CD4-positive, alpha-beta T cell (primary cell): ENCODE measurements around the gene SLC1A7. TPM values are rescaled to one million over a fixed set of nuclear protein-coding genes. Genes with fewer than 3 reads are reported as not detected.

ENCODE experiments used
- ATAC-seq: fragments of 200-7000 bp; cut with Tn5 transposase; one replicate; pipeline ENCODE4 v1.10.0; 2022; ENCODE audit warnings: mild to moderate bottlenecking; ENCODE audit not compliant: poor library complexity
- CTCF ChIA-PET: fragments of 350-600 bp; sonication (Branson Sonifier 250); formaldehyde crosslinking; loops from one replicate; lab custom pipeline; 2021; ENCODE audit warnings: antibody characterized with exemption, inconsistent platforms; lab: Charles Lee
- POLR2A ChIA-PET: fragments of 350-600 bp; sonication (Branson Sonifier 250); formaldehyde crosslinking; loops from one replicate; lab custom pipeline; 2021; ENCODE audit warnings: antibody characterized with exemption, inconsistent platforms; lab: Charles Lee
- DNase-seq, 14 experiments: peaks; one replicate each; pipeline ENCODE4 v3.0.0-alpha.2; 2013 to 2020; ENCODE audit warnings: mixed read lengths in 2 of 14
- H3K27ac ChIP-seq, 2 donors: one replicate each; pipeline versions ENCODE4 v1.5.1 to v1.7.0; 2013; ENCODE audit warnings: low read length in 2 of 2, low read depth in 1 of 2, mild to moderate bottlenecking in 1 of 2
- H3K27me3 ChIP-seq, 2 experiments: 1 replicate in 1 of 2; 2 replicates in 1 of 2; pipeline versions ENCODE4 v1.6.1 to v1.7.0; 2013; ENCODE audit warnings: low read length in 2 of 2, control low read depth in 1 of 2, mild to moderate bottlenecking in 1 of 2, moderate library complexity in 1 of 2; ENCODE audit not compliant: insufficient read depth in 2 of 2, control insufficient read depth in 1 of 2
- H3K36me3 ChIP-seq: one replicate; pipeline ENCODE4 v1.6.1; 2013; ENCODE audit warnings: low read length, control low read depth; ENCODE audit not compliant: insufficient read depth
- H3K4me1 ChIP-seq: one replicate; pipeline ENCODE4 v1.6.1; 2013; ENCODE audit warnings: low read length, control low read depth; ENCODE audit not compliant: insufficient read depth
- H3K4me3 ChIP-seq: one replicate; pipeline ENCODE4 v1.5.1; 2013; ENCODE audit warnings: mild to moderate bottlenecking, low read length, moderate library complexity
- H3K9me3 ChIP-seq, 2 experiments: 1 replicate in 1 of 2; 2 replicates in 1 of 2; pipeline versions ENCODE4 v1.6.1 to v1.7.0; 2013; ENCODE audit warnings: low read length in 2 of 2, mild to moderate bottlenecking in 2 of 2, control low read depth in 1 of 2, moderate library complexity in 1 of 2; ENCODE audit not compliant: control insufficient read depth in 1 of 2, insufficient read depth in 1 of 2
- H3K27ac Mint-ChIP-seq: one replicate; pipeline ENCODE4 v1.8.0; 2020; ENCODE audit warnings: mixed read lengths
- H3K27me3 Mint-ChIP-seq: one replicate; pipeline ENCODE4 v1.8.0; 2021; ENCODE audit warnings: mixed read lengths
- H3K36me3 Mint-ChIP-seq: one replicate; pipeline ENCODE4 v1.8.0; 2021; ENCODE audit warnings: low read depth, mixed read lengths
- H3K4me1 Mint-ChIP-seq: one replicate; pipeline ENCODE4 v1.8.0; 2021; ENCODE audit warnings: low read depth, mixed read lengths
- H3K4me3 Mint-ChIP-seq: one replicate; pipeline ENCODE4 v1.8.0; 2020; ENCODE audit warnings: mild to moderate bottlenecking, mixed read lengths
- H3K9me3 Mint-ChIP-seq: one replicate; pipeline ENCODE4 v1.8.0; 2020; ENCODE audit warnings: mixed read lengths
- intact Hi-C, 2 experiments: fragments of 100-400 bp; cut with DNase I in 1 of 2; cut with micrococcal nuclease in 1 of 2; formaldehyde crosslinking; loops; one replicate each; pipeline versions ENCODE4 v1.15.1 to v1.9.0; 2023 to 2025; cut with DNase I, micrococcal nuclease
- total RNA-seq, 174 experiments: library from RNA in 2 of 174; stranded (reverse) in 2 of 174; gene quantifications; one replicate each; pipeline ENCODE4 v1.2.3 and lab custom pipeline; 2021 to 2026
- TF ChIP-seq, protein P1 (sequence below): fragments of 200-600 bp; IDR thresholded peaks from one replicate; pipeline ENCODE4 v1.8.0; 2022; ENCODE audit warnings: antibody characterized with exemption, mild to moderate bottlenecking

The SLC1A7 gene
- total RNA-seq, 2 experiments from 2014 or later = not detected

DNA sequence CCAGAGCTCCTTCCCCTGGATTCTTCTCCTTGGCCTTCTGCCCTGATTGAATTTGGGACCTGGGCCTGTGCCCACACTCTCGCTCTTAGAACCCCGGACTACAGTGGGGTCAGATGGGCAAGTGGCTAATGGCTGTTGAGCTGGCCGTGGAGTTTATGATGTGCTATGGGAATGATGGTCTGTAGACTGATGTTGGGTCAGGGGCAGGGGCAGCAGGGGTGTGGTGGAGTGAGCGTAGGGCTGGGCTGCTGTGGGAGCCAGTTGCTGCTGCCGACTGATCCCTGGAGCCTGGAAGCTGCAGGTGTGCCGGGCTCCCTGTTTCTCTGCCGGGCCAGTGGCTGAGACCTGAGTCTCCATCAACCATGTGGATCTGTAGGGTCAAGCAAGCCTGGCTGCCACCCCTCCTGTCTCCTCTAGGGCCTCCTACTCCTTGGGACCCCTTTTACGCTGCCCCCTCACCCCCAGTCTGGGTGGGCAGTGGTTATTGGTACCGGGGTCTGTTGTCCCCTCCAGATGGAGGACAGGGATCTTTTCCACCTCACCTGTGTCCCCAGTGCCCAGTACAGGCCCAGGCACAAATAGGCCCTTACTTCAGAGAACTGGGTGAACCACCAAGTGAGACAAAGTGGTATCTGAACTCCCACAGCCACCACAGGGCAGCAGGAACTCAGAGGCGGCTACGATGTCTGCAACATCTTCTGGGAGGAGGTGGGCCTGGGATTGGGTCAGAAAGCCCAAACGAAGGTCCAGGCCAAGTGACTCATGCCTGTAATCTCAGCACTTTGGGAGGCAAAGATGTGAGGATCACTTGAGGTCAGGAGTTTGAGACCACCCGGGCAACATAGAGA lies 75.3 kb downstream of the SLC1A7 start:
- Histone ChIP-seq H3K27me3 (peaks cover 18 to 32% of the 10 kb centered on the region in 2 experiments), H3K36me3 (no peaks in the 10 kb centered on the region), H3K27ac (no peak overlapping the region), H3K4me3 (no peak overlapping the region), H3K9me3 (peaks cover 0 to 13% of the 10 kb centered on the region in 2 experiments), H3K4me1 (peaks cover 14% of the 10 kb centered on the region)
- H3K4me1 Mint-ChIP-seq = peaks cover 12% of the 10 kb centered on the region
- TF ChIP-seq, protein P1, sequence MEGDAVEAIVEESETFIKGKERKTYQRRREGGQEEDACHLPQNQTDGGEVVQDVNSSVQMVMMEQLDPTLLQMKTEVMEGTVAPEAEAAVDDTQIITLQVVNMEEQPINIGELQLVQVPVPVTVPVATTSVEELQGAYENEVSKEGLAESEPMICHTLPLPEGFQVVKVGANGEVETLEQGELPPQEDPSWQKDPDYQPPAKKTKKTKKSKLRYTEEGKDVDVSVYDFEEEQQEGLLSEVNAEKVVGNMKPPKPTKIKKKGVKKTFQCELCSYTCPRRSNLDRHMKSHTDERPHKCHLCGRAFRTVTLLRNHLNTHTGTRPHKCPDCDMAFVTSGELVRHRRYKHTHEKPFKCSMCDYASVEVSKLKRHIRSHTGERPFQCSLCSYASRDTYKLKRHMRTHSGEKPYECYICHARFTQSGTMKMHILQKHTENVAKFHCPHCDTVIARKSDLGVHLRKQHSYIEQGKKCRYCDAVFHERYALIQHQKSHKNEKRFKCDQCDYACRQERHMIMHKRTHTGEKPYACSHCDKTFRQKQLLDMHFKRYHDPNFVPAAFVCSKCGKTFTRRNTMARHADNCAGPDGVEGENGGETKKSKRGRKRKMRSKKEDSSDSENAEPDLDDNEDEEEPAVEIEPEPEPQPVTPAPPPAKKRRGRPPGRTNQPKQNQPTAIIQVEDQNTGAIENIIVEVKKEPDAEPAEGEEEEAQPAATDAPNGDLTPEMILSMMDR = no peak
- POLR2A ChIA-PET = no interaction called here
- DNase-seq (peak in 1 of 14 experiments; percentile 21), ATAC-seq (no peak)
- H3K36me3 Mint-ChIP-seq = no peaks in the 10 kb centered on the region
- no peak overlapping the region for H3K27ac Mint-ChIP-seq
- CTCF ChIA-PET = no interaction called here
- intact Hi-C loops = no loop called here
- H3K9me3 Mint-ChIP-seq = no peaks in the 10 kb centered on the region
- no peak overlapping the region for H3K4me3 Mint-ChIP-seq
- H3K27me3 Mint-ChIP-seq = peaks cover 22% of the 10 kb centered on the region

DNA sequence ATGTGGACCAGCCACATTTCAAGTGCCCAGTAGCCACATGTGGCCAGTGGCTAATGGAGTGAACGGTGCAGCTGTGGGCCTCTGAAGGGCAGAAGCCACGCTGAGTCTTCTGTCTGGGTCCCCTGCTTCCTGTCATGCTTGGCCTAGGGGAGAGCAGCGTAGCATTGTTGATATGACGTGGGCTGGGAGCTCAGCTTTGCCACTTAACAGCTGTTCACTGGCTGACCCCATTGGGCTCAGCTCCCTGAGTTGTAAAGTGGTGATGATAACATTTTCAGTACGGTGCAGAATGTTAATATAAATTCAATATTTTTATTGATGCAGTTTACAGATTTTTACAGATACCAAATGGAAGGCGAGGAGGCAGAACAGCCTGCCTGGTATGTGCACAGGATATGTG lies 76.0 kb downstream of the SLC1A7 start:
- CTCF ChIA-PET = no interaction called here
- intact Hi-C loops = no loop called here

GRCh38 chr1:53065391-53065790 lies 77.0 kb downstream of the SLC1A7 start:
- no peak overlapping the region for H3K4me3 Mint-ChIP-seq
- no peak overlapping the region for H3K27ac Mint-ChIP-seq
- intact Hi-C loops = no loop called here
- ATAC-seq (no peak), DNase-seq (peak in 1 of 14 experiments; percentile 19)
- Histone ChIP-seq H3K9me3 (peaks cover 0 to 14% of the 10 kb centered on the region in 2 experiments), H3K36me3 (no peaks in the 10 kb centered on the region), H3K4me1 (peaks cover 20% of the 10 kb centered on the region), H3K4me3 (no peak overlapping the region), H3K27me3 (peaks cover 32 to 46% of the 10 kb centered on the region in 2 experiments), H3K27ac (no peak overlapping the region)
- TF ChIP-seq, protein P1 = no peak
- peaks cover 36% of the 10 kb centered on the region for H3K27me3 Mint-ChIP-seq
- peaks cover 17% of the 10 kb centered on the region for H3K4me1 Mint-ChIP-seq
- H3K36me3 Mint-ChIP-seq = no peaks in the 10 kb centered on the region
- no peaks in the 10 kb centered on the region for H3K9me3 Mint-ChIP-seq
- ChIA-PET CTCF (no interaction called here), POLR2A (no interaction called here)

More for the DNA sequence above, 76.0 kb downstream of the SLC1A7 start:
- H3K9me3 Mint-ChIP-seq = no peaks in the 10 kb centered on the region
- H3K4me1 Mint-ChIP-seq = peaks cover 14% of the 10 kb centered on the region
- peaks cover 25% of the 10 kb centered on the region for H3K27me3 Mint-ChIP-seq
- TF ChIP-seq, protein P1 = no peak
- H3K36me3 ChIP-seq = no peaks in the 10 kb centered on the region
- no peak for DNase-seq
- no peaks in the 10 kb centered on the region for H3K36me3 Mint-ChIP-seq
- POLR2A ChIA-PET = no interaction called here
- H3K4me3 Mint-ChIP-seq = no peak overlapping the region
- no peak overlapping the region for H3K27ac Mint-ChIP-seq
- no peak for ATAC-seq
- peaks cover 21 to 35% of the 10 kb centered on the region in 2 experiments for H3K27me3 ChIP-seq
- H3K4me3 ChIP-seq = no peak overlapping the region
- no peak overlapping the region for H3K27ac ChIP-seq
- H3K9me3 ChIP-seq = peaks cover 0 to 14% of the 10 kb centered on the region in 2 experiments
- H3K4me1 ChIP-seq = peaks cover 19% of the 10 kb centered on the region
